Tongue (tissue), 2 donors: ENCODE data around the gene MAP1LC3A. TPM values are rescaled to one million over a fixed set of nuclear protein-coding genes. Genes with fewer than 3 reads are reported as not detected.

Source experiments
- small RNA-seq: library from RNA; depleted of rRNA; stranded (forward); fragments of <200 nt; gene quantifications from one replicate; pipeline ENCODE3, GENCODE V24; 2014; ENCODE audit warnings: low replicate concordance
- total RNA-seq: library from RNA; depleted of rRNA; stranded (reverse); fragments of >200 nt; gene quantifications from one replicate; pipeline ENCODE4 v1.2.3, GENCODE V29; 2014

MAP1LC3A gene
- total RNA-seq, 1 donor from 2014 or later = 23.8 TPM

Small RNAs within 50 kb of the gene (small RNA-seq; reads per million reads assigned to genes)
- gene RF00019 = not detected

Other genes with a start within 250 kb of the MAP1LC3A start
- 76.5 TPM for gene ITCH, start 195.4 kb upstream of the MAP1LC3A start, total RNA-seq
- 18.8 TPM for gene DYNLRB1, start 42.3 kb upstream of the MAP1LC3A start, total RNA-seq
- gene PIGU, start 118.4 kb downstream of the MAP1LC3A start, total RNA-seq = 8.8 TPM
- 10.4 TPM for gene TP53INP2, start 145.6 kb downstream of the MAP1LC3A start, total RNA-seq